NCI-H1105 (cell line): Measurements from ENCODE around the gene LCE1F.

Source experiments
- DNase-seq: peaks from one replicate; lab custom pipeline; 2025; lab: John Stamatoyannopoulos, UW

LCE1F gene, protein sequence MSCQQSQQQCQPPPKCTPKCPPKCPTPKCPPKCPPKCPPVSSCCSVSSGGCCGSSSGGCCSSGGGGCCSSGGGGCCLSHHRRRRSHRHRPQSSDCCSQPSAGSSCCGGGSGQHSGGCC

DNA sequence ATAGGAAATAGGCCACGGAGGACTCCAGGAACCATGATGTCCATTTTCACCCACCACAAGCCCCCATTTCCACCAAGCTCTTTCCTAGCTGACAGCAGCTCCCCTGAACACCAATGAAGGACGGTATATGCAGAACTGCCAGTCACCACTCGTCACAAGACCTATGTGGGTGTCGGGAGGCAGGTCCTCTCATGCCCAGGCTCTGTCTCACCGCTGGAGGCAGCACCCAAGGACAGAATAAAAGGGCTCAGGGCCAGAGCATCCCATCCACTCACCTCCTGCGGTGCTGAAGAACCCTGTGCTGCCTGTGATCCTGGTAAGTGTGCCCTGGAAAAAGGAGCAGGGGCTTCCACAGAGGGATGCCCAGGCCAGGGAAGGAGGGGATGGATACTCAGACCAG is at the start of gene LCE1F:
TSS of gene LCE1F (plus strand) at position 266 of the 400 bp plus-strand sequence. CDS start 1,232 bp downstream, outside the sequence.
- no peak for DNase-seq

DNA sequence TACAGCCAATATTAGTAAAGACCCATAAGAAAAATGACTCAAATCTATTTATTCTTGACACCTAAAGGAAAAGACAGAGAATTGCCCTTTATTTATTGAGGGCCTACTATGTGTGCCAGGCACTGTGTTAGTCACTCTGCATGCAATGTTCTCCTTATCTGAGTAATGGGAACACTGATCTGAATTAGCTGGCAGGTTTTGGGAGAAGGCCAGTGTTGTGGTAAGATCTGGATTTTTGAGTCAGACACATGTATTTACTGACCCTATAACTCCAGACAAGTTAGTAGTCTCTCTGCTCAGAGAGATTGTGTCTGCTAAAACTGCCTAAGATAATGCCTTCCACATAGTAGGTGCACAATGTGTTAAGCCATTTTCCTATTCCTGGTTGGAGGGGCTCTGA is 49.7 kb upstream of the LCE1F start:
- DNase-seq, result no peak

DNA sequence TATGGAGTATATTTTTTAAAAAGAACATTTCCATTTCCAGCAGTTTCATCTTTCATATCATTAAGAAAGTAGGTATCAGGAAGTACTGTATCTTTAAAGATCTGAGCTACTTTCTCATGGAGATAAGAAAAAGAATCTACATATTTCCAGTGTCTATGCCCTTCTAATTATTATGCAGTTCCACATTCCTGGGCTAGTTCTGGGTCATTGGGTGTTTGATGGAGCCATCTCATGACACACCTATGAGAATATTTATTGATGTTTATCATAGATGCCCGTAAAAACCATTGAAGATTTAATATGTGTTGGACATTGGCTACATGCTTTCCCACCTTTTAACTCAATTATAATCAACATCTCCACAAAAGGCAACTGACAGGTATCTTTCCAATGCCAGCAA is 46.0 kb upstream of the LCE1F start:
- no peak for DNase-seq

DNA sequence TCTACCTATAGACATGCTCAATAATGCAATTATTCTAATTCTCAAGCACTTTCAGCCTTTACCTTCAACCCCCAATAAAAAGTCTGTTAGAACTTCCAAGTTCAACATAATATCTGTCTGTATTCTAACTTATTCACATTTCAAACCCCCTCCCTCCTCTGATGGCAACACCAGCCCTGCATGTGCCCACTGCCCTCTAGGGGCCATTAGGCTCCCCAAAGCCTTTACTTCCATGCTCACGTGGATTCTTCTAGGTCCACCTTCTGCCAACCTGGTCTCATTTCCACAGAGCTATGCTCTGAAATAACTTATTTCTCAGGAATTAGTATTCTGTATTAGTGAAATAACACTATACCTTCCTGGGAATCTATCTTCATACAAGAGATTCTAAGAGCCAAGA is 39.3 kb upstream of the LCE1F start:
- no peak for DNase-seq

DNA sequence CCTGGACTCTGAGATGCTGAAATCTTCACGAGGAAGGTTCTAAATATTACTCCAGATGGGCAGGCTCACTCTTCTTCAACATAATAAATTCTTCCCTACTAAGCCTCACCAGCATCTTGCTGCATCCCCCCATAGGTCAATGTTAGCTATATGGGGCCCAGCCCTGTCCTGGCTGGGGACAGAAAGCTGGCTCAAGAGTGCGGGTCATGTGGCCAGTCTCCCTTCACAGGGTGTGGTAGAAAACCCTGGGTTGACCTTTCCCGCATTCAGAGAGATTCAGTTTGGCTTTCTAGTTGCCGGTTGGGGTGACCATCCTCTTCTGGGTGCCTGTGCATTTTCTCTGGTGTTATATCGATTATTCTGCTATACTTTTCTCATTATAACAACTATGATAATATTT is 36.9 kb upstream of the LCE1F start:
- no peak for DNase-seq

DNA sequence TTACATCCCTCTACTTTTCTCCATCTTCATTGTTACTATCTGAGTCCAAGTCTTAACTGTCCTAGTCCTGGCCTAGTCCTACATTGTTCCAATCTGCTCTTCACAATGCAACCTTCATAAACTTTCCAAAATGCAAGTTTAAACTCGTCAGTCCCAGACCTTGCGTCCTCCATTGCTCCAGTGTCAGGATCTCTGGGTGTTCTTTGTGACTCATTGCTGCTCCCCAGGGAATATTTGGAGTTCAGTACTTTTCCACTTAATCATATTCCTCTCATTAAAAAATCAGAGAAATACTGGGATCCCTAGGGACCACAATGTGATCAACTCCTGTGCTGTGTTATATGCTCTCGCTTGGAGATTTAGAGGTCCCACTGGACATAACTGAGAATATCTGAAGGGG is 35.1 kb upstream of the LCE1F start:
- DNase-seq, result no peak

DNA sequence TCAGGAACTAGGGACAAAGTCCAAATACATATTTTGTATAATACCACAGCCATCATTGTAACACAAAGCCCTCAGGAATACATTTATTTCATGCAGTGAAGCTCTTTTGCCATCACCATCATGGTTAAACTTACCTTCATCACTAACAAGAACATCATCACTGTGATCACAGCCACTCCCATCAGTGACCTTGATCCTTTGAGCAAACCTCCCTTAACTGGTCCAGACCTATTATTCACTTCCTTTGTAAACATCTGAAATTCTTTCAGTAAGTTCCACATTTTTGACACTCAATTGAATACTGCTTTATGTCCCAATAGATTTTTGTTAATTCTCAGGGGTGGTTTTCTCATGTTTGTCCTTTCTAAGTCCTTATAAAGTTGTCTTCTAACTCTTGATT is 33.3 kb upstream of the LCE1F start:
- DNase-seq, result no peak

DNA sequence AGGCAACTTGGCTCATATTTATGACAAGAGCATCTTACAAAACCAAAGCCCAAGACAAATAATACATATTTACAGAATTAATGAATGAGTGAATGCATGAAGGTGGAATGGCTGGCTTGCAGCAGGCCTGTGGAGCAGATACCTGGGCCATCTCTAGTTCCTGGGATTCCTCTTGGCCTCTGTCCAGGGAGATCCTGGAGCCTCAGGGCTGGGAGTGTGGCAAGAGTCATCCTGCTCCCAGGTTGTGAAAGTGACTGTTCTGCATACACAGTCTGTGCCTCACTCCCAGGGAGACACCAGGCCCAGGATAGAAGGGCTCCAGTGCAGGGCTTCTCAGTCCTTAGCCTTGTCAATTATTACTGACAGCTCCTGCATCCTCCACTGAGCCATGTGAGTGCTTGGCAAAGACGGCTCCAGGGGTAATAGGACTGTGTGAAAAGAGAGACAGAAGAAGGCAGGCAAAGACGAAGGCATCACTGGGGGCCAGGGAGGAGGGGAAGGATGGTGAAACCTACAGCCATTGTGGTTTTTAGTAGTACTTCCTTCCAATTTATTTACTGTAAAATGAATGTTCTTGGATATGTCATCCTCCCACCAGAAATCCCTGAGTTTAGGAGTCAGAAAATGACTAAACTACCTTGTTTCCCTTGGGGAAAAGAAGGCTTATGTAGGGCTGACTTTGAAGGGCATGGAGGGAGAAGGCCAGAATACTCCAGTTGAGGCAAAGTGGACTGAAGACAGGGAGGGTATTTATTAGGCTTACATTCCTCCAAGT is 31.4 kb upstream of the LCE1F start:
- DNase-seq, result no peak

DNA sequence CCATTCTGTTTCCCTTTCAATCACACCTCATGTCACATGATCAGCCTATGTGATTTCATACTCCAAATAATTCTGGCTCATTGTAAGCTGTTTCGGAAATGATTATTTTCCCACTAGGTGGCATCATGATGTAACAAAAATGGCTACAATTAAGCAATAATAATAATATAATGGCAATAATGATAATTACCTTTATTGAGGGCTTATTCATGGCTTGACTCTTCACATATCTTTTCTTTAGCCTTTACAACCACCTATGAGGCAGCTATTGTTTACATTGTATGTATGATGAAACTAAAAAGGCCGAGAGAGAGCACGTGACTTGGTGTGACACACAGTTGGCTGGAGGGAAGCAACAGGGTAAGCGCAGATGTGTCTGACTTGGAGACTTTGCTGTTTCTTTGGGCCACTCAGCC is 29.6 kb upstream of the LCE1F start:
- no peak for DNase-seq

DNA sequence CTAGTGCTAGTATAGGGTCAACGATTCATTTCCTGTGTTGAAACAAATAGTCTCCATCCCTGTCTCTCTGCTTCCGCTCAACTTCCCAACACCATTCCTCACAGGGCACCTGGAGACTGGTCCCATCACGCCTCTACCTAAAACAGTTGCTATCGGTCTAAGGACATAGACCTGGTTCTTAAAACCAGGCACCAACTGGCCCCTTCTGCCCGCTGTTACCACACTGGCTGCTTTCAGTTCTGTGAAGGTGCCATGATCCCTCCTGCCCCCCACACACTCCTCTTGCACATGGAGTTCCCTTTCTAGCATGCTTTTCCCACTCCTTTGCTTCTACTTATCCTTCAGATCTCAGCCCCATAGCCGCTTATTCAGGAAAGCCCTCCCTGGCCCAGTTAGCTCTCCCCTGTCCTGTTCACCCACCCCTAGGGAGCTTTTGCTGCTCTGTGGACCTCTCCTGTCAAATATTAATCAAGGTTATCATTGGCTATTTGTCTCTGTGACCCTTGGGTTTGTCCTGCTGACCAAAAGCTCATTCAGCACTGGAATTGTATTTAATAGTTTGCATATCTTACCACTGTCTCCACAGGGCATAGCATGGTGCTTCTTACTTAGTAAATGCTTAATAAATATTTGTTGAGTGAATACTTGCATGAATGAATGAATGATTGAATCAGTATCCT is 29.0 kb upstream of the LCE1F start:
- DNase-seq, result no peak

DNA sequence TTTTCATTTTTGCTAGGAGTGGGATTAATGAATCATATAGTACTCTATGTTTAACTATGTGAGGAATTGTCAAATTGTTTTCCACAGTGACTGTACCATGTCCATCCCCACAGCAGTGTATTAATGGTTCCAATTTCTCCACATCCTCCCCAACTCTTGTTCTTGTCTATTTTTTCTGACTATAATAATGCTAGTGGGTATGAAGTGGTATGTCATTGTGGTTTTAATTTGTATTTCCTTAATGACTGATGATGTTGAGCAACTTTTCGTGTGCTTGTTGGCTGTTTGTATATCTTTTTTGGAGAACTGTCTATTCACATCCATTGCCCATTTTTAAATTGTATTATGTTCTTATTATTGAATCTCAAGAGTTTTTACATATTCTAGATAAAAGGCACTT is 27.1 kb upstream of the LCE1F start:
- DNase-seq, result no peak

DNA sequence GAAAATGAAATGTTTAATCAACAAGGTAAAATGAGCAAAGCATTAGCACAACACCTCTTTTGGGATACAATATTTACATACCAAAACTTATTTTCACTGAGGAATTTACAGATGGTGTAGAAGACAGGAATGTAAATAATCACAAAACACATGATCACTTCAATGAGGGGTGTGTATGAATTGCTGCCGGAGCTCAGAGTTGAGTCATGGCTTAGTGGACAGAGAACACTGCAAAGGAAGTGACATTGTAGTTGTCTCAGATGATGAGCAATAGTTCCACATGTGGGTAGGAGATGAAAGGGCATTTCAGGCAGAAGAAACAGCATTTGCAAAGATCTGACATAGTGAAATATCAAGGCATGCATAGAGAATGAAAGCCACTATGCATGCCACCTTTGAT is 22.7 kb upstream of the LCE1F start:
- DNase-seq, result no peak

DNA sequence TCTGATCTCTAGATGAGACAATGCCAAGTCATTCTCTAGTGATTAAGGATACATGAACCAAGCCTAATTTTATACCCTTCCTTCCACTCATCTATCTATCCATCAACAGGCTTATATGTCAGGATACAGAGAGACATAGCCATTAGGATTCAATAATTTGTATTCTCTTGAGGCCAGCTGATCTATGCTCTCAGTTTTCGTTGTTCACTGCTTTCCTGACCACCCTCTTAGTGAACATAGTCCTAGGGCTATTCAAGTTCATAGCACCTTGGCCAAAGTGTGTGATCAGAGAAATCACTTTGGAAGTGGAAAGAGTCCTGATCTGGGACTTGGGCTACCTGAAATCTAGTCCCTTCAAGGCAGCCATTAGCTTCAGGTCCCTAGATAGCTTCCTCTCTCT is 21.4 kb upstream of the LCE1F start:
- no peak for DNase-seq

DNA sequence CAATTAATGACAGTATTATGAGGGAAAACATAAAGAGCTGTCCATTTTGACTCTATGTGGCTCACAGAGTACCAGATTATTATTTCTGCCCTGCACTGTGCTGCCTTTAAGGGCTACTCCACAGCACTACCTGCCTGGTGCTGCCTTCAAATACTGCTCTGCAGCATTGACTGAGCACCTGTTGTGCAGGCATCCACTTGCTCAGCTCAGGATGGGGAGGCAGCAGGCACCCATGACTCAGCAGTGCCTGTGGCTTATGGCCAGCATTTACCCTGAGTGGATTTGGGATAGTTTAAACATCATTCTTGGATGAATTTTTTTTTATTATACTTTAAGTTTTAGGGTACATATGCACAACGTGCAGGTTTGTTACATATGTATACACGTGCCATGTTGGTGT is 18.1 kb upstream of the LCE1F start:
- no peak for DNase-seq

DNA sequence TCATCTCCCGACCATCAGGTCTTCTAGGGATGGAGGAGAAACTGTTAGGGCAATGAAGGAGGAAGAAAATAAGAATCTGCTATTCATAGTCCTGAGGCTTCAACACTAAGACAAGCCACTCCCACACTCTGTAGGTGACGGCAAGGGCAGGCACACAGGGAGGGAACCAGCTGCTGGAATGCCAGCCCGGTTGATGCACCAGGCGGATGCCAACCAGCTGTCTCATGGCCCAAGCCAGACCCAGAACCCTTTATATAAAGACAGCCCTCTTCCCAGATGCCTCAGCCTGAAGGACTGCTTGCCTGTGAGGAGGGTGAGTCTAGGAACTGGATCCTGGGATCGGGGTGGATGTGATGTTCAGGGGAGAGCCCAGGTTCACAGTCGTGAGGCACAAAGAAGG is 17.2 kb upstream of the LCE1F start, which contains the start of gene KPRP:
TSS of gene KPRP (plus strand) at position 279 of the 400 bp plus-strand sequence. CDS start 1,564 bp downstream, outside the sequence.
- DNase-seq, result no peak

DNA sequence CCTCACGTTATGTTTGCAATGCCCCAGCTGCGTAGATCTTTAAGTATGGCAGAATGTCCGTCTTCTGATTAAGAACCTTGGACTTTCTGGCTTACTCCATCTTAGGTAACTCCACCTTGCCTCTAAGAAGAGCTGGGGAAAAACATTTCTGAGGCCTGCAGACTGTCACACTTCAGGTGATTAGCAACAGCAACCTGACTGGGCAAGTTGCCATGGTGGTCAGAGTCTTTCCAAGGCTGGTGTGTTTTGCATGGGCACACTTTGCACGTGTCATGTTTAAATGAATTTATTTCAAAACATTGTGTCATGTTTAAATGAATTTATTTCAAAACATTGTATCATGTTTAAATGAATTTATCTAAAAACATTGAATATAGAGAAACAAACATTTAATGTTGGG is 16.3 kb upstream of the LCE1F start:
- no peak for DNase-seq

DNA sequence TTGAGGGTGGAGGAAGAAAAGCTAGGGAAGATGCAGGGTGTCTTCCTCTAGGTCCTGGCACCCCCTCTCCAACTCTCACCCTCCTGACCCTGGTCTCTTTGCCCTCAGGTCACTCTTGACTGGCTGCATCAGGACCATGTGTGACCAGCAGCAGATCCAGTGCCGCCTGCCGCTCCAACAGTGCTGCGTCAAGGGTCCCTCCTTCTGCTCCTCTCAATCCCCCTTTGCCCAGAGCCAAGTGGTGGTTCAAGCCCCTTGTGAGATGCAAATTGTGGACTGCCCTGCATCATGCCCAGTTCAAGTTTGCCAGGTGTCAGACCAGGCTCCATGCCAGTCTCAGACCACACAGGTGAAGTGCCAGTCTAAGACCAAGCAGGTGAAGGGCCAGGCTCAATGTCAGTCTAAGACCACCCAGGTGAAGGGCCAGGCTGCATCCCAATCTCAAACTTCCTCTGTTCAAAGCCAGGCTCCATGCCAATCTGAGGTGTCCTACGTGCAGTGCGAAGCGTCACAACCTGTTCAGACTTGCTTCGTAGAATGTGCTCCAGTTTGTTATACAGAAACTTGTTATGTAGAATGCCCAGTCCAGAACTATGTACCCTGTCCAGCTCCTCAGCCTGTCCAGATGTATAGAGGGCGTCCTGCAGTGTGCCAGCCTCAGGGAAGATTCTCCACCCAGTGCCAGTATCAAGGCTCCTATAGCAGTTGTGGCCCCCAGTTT is 15.3 kb upstream of the LCE1F start:
- no peak for DNase-seq

DNA sequence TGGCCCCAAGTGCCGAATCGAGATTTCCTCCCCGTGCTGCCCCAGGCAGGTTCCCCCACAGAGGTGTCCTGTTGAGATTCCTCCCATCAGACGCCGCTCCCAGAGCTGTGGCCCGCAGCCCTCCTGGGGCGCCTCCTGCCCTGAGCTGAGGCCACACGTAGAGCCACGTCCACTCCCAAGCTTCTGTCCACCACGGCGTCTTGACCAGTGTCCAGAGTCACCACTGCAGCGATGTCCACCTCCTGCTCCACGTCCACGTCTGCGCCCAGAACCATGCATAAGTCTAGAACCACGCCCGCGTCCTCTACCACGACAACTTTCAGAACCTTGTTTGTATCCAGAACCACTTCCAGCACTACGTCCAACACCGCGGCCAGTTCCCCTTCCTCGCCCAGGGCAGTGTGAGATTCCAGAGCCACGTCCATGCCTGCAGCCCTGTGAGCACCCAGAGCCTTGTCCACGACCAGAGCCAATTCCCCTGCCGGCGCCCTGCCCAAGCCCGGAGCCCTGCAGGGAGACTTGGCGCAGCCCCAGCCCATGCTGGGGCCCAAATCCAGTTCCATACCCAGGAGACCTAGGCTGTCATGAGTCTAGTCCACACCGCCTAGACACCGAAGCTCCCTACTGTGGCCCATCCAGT is 14.3 kb upstream of the LCE1F start:
- no peak for DNase-seq

DNA sequence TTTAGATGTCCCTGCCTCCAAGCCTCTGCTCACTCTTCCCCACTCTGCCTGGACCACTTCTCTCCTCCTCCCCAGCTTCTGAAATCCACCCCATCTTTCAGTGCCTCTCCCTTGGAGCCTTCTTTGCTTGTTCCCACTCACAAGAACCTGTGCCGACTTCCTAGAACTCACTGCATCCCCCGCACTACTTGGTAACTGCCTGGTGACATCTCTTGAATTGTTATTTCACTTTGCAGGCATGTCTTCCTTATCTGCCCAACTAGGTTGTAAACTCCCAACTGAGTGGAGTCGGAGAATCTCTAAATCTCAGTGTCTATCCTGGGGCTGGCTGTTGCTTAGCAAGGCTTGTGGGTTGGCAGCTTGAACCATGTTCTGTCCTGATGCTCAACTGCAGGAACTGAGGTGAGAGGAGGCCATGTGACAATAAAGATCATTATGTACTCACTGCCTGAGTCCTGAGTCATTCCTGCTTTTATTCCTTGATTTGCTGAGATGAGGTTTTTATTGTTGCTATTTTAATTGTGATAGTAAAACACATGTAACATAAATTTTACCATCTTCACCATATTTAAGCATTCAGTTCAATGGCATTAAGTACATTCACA is 13.2 kb upstream of the LCE1F start:
- no peak for DNase-seq

DNA sequence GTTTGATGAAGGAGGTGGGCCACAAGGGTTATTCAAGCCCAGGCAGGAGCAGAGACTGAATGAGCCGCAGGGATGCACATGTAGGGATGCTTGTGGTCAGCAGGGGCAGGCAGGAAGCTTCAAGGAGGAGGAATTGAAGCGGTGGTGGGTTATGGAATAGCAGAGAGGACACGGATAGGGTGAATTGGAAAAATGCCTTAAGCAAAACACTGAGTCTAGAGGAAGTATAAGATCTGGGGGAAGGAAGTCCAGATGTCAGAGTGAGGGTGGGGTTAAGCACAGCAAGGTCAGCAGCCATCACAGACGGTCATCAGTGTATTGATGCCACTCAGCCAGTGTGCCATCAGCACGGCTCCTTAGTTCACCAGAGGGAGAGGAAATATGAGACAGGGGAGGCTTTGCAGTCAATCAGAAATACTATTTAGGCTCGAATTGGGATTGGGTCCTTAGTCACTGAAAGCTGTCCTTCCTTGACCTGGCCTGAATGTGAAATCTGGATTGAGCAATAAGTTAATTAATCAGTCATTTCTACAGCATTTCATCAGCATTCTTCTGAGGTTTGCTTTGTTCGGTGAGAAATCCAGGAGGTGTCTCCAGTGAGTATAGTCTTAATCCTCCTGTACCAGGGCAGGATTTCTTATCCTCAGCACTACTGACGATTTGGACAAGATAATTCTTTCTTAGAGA is 6.0 kb upstream of the LCE1F start:
- no peak for DNase-seq

DNA sequence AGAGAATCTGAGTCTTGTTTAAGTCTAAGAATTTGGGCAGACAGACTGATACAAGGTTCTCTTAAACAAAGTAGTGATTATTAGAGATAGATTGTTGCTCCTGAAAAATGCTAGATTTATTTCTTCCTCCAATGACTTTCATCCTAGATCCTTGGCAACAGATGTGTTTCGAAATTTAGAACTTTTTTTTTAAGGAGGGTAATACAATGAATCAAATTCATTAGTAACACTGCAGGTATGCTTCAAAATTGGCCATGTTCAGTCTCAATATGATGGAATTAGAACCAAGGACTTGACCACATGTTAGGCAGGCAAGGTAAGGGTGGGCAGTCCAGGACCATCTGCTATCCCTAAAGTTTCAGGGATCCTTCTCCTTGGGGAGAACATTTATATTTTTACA is 4.5 kb upstream of the LCE1F start:
- no peak for DNase-seq
